Measurements from ENCODE around the gene PTCHD1. TPM values are rescaled to one million over a fixed set of nuclear protein-coding genes. Genes with fewer than 3 reads are reported as not detected.
A peak's percentile ranks its signal among the peaks of the same experiment; 100 is the strongest.

The PTCHD1 gene
- total RNA-seq, 1 experiment from 2014 or later = 0.06 TPM

DNA sequence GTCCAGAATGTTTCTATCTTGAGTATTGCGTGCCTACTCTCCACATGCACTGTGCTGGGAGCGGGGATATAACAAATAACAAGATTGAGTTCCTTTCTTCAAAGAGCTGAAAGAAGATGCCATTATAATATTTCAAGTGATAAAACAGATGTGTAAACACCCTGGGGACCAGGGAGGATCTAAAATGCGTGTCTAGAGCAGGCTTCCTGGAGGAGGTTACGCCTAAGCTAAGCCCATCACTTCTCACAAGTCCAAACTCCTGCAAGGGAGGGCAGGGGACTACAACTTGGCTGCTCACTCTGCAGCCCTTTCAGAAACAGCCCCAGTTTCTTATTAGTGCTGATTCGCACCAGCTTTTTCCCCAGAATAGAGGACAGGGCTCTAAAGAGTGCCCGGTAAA is 21.5 kb downstream of the PTCHD1 start:
- DNase-seq (ENCODE audit: low read depth) = no peak

- no peak for DNase-seq (ENCODE audit: low read depth)
These were observed 29.8 kb downstream of the PTCHD1 start for GRCh38 chrX:23364416-23364815.

- no peak for DNase-seq (ENCODE audit: low read depth)
These were observed 30.9 kb downstream of the PTCHD1 start for GRCh38 chrX:23365541-23365940.

GRCh38 chrX:23366914-23367313 is 32.3 kb downstream of the PTCHD1 start:
- DNase-seq (ENCODE audit: low read depth) = no peak

DNA sequence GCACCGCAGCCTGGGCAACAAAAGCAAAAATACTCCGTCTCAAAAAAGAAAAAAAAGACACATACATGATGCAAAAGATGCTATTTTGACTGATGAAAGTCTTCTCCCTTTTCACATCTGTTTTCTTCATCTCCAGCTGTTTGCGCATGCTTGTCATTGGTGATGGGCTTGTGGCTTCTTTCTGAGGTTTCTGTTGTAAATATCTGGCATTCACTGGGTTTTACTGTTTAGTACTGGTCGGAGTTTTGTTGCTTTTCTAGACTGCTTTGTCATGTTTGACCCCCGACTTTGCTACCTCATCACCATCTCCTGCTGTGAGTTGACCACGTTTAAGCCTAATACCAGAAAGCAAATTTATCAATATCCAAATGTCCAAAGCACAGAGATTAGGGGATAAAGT is 34.4 kb downstream of the PTCHD1 start:
- DNase-seq (ENCODE audit: low read depth) = no peak

- DNase-seq (ENCODE audit: low read depth) = no peak
These were observed 37.7 kb downstream of the PTCHD1 start for GRCh38 chrX:23372220-23372902.

GRCh38 chrX:23373129-23373804 is 38.6 kb downstream of the PTCHD1 start:
- peak; percentile 64 for DNase-seq (ENCODE audit: low read depth)

DNA sequence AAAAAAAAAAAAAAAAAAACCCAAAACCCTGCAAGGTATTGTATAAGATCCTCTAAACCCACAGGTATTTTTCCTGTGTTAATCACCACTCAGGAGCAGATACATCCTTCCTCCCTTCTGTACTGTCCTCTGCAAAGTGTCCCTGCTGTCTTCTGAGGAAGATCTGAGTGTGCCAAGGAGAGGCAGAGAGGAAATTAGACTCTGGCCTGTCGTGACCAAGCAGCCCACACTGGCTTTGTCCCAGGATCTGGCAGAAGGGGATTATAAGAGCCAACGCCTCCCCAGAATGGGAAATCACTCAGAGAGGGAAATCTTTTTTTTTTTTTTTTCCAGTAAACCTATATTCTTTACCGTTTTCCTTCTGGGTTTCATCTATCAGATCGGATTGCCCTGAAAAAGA is 39.6 kb downstream of the PTCHD1 start:
- peak; percentile 14 for DNase-seq (ENCODE audit: low read depth)

- DNase-seq (ENCODE audit: low read depth) = no peak
These were observed 41.9 kb downstream of the PTCHD1 start for GRCh38 chrX:23376581-23376980.

DNA sequence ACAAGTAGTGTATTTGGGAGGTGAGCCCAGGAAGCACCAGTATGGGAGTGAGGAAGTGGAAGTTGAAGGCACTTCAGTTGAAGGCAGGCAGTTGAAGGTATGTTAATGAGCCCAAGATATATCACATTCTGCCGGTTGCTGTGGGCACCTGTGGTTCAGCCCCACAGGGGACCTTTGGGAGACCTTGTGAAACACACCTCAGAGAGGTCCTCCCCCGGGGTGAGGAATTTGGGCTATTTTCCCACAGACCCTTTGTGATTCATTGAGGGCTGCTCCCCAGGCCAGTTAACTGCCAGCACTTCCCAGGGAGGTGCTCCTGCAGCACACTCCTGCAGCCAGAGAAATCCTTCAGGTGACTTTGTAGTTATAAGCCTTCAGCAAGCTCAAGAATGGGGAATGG is 45.9 kb downstream of the PTCHD1 start:
- DNase-seq (ENCODE audit: low read depth) = no peak

GRCh38 chrX:23381099-23382087 is 46.7 kb downstream of the PTCHD1 start:
- DNase-seq (ENCODE audit: low read depth) = no peak

DNA sequence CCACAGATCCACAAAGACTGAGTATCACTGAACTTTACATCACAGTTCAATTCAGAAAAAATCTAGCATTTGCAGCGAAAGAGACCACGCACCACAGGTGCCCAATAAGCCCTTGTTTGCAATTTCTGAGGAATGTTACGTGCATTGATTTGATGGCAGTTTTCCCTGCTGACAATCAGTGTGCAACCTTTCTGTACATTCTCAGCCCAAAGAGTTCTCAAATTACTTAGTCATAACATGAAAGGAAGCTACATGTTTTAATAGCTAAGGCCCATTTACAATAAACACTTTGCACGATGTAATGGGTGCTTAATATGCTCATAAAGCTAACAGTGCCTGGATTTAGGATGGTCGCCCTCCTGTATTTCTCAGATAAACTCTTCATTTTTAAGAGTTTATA is 47.9 kb downstream of the PTCHD1 start:
- no peak for DNase-seq (ENCODE audit: low read depth)

DNA sequence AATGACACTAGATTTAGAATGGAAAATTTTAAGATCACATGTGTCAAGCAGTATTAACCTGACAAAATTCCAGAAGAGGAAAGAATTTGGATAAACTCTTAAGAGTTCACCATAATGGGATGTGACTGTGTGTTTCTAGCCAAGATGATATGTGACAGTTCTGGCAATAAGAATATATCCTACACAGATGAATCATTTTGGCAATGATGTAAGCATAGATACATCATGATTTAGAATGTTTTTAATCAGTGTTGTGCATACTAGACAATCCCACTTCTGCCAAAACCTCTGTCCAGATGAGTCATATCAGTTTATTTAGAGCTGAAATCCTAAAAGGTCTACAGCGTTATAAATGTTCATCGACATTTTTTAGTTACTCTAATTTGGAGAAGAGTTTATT is 48.8 kb downstream of the PTCHD1 start:
- DNase-seq (ENCODE audit: low read depth) = peak; percentile 16

DNA sequence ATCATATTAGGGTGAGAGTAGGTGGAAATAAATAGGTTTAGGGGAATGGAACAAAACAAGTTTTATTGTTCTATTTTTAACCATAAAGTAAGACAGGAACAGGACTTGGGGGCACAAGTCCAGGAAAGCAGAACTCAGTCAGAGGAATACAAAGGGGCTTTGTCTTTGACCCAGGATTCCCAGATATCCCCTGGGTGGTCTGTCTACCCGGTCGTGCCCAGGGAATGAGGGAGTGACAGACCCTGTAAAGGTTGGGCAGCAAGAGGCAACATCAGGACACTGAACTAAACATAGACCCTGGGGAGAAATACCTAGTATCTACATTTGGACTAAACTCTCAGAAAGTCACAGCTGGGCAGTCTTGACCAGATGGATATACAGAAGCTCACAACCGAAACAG is 50.6 kb downstream of the PTCHD1 start:
- no peak for DNase-seq (ENCODE audit: low read depth)

DNA sequence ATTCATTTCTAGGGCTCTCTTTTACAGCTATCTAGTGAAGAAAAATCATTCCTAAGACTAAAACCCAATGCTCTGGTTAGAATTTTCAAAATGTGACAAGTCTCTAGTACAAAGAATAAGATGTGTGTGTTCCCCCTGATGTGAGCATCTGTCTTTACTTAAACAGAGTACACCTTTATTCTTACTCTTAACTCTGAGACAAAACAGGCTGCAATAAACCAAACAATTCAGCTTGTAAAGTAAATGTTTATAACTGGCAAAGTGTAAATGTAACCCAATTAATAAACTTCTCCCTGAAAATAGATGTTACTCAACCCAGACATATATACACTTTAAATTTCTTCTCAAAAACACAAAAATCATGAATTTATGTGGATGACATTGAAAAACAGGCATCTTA is 51.6 kb downstream of the PTCHD1 start:
- DNase-seq (ENCODE audit: low read depth) = no peak

- no peak for DNase-seq (ENCODE audit: low read depth)
These were observed 52.1 kb downstream of the PTCHD1 start for GRCh38 chrX:23386726-23387125.

GRCh38 chrX:23387550-23388184 is 53.0 kb downstream of the PTCHD1 start:
- no peak for DNase-seq (ENCODE audit: low read depth)

GRCh38 chrX:23389196-23389792 is 54.6 kb downstream of the PTCHD1 start:
- DNase-seq (ENCODE audit: low read depth) = no peak

DNA sequence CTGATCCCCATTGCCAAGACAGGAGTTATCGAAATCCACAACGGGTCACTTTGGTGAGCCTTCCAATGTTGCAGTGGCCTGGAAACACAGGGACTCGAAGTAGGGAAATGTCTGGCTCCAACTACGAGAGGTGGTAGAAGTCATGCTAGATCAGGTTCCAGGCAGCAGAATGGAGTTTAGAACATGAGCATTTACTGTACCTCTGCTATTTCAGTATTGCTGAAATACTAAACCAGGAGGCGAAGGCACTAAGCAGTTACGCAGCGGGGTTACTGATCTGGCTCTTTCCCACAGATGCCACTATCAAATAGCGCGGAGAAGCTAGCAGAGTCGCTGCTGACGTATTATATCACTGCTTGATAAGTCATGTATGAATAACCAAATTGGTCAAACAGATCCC is 56.3 kb downstream of the PTCHD1 start:
- DNase-seq (ENCODE audit: low read depth) = no peak

DNA sequence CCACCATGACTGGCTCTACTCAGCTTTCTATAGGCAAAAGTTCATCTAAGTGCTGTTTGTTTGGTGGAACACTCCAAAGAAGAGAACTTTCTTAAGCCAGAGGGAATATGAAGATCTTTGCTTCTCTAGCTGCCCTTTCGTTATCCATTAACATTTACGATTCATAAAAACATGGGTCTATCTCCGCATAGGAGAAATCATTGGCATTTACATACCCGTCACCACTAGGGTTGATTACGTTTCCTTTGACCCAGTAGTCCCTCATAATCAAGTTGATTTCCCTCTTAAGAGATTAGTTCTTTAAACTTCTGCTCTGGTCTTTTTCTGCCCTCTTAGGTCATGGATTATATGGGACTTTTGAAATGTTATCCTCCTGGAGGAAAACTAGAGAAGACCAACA is 57.5 kb downstream of the PTCHD1 start:
- no peak for DNase-seq (ENCODE audit: low read depth)

- DNase-seq (ENCODE audit: low read depth) = no peak
These were observed 59.8 kb downstream of the PTCHD1 start for GRCh38 chrX:23394421-23394820.

- DNase-seq (ENCODE audit: low read depth) = no peak
These were observed 61.6 kb downstream of the PTCHD1 start for GRCh38 chrX:23396263-23396662.

Measured in Daoy (cell line).